HG03457 (cell line): Measurements from ENCODE around the gene ACTR1B.
"Not testable (repeated sequence)": the region's sequence is repeated elsewhere in the genome, so short reads cannot be mapped to it uniquely, and the experiment has no call there.

ENCODE experiments used
- ATAC-seq: cut with Tn5 transposase; IDR thresholded peaks from one replicate; pipeline ENCODE4 v1.9.1; 2021; ENCODE audit warnings: moderate number of reproducible peaks; ENCODE audit not compliant: unreplicated experiment

Gene ACTR1B

DNA sequence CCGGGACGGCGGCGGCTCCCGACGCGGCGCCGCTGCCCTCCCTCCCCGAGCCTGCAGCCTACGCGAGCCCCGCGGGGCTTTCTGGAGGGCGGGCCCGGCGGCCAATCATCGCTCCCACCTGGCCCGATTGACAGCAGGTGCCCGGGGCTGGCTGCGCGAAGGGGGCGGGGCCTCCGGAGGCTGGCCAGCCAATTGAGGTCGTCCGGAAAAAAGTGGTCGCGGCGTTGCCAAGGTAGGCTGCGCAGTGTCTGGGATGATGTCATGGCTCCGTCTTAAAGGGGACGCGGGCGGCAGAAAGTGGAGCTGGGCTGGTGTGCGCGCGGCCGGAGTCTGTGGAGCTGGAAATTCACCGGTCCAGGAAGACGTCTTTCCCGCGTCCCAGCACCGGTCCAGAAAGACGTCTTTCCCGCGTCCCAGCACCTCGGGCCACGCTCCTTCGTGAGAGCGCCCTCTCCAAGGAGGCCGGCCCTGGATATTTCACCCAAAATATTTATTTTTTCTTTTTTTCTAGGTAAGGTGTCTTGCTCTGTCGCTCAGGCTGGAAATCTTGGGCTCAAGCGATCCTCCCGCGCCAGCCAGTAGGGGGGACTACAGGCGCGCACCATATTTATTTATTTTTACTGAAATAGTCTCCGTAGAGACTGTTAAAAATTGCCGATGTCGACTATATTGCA, at the start of gene ACTR1B:
Gene ACTR1B (minus strand): TSS at position 83 of the 674 bp plus-strand sequence. CDS start 154 bp downstream, outside the sequence.
- peak; percentile 80 for ATAC-seq

DNA sequence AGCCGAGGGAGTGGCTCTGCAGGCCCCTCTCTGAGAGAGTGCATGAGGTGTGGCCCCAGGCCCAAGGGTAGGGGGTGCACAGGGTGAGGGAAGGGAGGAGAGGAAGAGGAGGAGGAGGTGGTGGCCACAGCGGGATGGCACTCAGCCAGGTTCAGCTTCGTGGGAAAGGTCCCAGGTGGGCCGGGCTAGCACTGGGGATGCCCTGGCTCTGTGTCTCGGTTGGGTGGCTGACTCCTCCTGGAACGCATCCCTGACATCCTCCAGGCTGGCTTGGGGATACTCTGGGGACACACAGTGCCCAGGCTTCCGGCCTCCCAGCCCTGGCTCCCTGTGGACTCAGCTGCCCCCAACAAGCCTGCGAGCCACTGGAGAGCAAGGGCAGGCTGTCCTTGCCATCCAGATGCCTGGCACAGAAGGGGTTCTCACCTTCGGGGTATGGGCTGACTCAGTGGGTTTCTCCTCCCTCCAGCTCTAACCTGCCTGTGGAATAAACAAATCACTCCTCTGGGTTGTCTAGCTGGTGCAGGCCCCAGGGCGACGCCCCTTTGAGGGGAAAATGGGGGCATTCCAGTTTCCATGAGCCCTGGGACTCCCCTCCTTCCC, 49.0 kb upstream of the ACTR1B start:
- ATAC-seq, result no peak

DNA sequence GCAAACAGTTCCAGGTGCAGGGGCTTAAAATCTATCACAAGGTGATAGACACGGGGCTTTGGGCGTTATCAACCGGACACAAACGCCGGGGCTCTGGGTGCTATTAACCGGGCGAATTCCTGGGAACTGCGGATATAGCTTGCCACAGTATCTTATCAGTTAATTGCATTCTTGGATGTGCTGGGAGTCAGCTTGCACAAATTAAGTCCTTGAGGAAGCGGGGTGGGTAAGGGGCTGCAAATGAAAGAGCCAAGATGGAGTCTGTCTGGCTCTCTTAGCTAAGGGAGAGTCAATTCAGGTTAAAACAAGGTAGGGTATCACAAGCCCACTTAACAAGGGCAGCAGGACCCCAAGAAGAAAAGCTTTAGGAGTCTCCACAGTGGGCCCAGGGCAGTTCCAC, 48.3 kb upstream of the ACTR1B start:
- not testable (repeated sequence) for ATAC-seq

GRCh38 chr2:97711394-97711711, 47.5 kb upstream of the ACTR1B start:
- no peak for ATAC-seq

- no peak for ATAC-seq
Observed at GRCh38 chr2:97708608-97709007, 44.8 kb upstream of the ACTR1B start.

DNA sequence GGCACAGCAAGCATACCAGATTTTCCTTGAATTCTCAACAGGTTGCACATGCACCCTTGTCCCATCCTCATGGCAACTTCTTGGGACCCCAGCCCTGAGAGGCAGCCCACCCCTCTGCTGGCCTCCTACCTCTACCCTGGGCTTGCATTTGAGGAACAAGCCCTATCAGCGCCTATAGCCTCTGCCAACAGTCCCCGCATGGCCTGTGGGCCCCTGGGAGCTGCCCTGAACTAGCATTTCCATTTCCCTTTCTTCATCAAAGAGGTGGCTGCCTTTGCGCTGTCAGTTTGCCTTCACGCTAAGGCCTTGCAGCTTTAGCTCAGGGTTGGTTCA, 44.2 kb upstream of the ACTR1B start:
- no peak for ATAC-seq

GRCh38 chr2:97707362-97708047, 43.7 kb upstream of the ACTR1B start:
- ATAC-seq, result no peak

- no peak for ATAC-seq
Observed at GRCh38 chr2:97706708-97707345, 43.0 kb upstream of the ACTR1B start.

DNA sequence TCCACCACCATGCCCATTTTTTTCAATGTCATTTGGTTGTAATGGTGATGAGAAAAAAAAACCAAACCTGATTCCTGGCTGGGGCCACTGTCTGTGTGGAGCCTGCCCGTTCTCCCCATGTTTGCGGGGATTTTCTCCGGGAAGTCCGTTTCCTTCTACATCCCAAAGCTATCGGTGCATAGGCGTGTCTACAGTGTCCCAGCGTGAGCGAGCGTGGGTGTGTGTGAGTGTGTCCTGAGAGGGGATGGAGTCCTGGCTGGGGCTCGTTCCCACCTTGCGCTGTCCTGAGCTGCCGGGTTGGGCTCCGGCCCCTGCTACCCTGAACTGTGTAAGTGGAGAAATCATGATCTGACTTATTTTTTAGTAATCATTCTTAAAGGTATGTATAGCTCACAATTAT, 42.3 kb upstream of the ACTR1B start:
- ATAC-seq, result no peak

- no peak for ATAC-seq
Observed at GRCh38 chr2:97704989-97705388, 41.1 kb upstream of the ACTR1B start.

DNA sequence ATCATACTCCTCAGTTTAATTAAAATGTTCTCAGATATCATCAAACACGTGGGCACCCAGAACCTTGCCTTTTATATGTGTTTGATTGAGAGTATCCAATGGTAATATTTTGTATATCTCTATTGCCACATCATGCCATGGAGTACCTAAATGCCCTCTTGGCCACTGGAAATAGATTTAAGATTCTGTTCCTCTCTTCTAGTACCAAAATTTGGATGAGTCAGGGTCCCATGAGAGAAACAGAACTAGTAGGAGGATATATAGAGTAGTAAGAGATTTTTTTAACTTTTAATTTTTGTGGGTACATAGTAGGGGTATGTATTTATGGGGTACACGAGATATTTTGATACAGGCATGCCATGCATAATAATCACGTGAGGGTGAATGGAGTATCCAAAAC, 39.9 kb upstream of the ACTR1B start:
- ATAC-seq, result no peak

DNA sequence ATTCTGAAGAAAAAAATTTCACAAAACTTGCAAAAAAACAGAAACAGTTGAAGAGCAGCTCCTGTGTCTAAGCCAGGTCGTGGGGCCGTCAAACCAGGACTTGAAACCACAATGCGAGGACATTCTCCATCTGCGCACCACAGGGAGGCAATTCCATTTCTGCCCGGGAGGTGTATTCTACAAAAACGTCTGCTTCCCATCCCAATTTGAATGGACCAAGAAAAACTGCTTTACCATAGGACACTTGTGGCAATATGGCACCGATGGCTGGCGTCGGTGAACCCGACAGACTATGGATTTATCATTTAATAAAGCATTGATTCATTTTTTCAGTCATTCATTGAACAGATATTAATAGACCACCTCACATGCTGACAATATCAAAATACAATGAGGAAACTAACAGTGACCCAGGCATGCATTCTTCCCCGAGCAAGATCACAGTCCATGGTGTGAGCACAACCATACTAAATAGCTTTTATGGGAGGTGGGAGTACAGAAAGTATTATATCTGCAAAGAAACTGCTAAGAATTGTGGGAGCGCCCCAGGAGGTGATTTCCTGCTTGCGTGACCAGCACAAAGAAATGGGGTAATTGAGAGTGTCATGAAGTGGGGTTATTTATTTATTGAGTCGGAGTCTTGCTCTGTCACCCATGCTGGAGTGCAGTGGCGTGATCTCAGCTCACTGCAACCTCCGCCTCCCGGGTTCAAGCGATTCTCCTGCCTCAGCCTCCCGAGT, 39.1 kb upstream of the ACTR1B start:
- no peak for ATAC-seq

DNA sequence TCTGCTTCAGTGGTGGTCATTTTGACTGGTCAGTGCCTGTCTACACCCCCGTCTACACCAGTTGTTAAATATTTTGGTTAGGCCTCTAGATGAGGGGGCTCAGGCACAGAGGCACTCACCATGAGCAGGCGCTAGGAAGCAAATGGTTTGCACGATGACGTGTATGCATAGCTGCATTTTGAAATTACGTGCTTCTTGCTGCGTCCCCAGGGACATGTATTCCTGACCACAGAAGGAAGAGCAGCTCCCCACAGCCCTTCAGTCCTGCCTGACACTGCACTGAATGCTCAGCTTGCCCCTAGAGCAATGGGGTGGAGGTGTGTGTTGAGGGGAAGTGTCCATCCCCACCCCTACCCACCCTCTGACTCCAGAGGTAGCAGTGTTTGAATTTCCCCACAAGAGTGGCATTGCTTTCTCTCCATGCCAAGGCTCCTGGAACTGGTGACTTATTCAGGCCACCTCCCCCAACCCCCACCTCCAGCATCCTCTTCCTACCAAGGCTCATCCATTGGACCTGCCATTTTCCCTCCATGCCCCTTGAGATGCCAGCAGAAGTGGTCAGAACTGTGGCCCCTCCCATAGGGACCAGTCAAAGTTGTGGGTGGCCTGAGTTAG, 38.1 kb upstream of the ACTR1B start:
- no peak for ATAC-seq

- ATAC-seq, result no peak
Observed at GRCh38 chr2:97701186-97701585, 37.3 kb upstream of the ACTR1B start.

- no peak for ATAC-seq
Observed at GRCh38 chr2:97699765-97700444, 36.1 kb upstream of the ACTR1B start.

DNA sequence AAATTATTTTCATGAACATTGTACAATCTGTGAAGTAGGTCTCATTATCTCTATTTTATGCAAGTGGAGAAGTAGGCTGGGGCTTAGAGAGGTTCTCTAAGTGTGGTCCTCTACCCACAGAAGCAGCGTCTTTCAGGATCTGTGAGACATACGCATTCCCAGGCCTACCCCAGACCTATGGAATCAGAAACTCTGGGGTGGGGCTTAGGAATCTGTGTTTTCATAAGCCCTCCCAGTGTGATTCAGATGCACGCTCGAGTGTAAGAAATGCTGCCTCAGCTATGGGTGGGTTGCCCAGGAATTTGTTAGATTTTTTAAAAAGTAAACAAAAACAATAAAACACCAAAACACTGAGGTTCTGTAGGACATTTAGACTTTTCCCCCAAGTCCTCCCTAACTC, 34.7 kb upstream of the ACTR1B start:
- no peak for ATAC-seq

- ATAC-seq, result no peak
Observed at GRCh38 chr2:97697252-97698235, 33.7 kb upstream of the ACTR1B start.

- ATAC-seq, result no peak
Observed at GRCh38 chr2:97695744-97696143, 31.9 kb upstream of the ACTR1B start.

DNA sequence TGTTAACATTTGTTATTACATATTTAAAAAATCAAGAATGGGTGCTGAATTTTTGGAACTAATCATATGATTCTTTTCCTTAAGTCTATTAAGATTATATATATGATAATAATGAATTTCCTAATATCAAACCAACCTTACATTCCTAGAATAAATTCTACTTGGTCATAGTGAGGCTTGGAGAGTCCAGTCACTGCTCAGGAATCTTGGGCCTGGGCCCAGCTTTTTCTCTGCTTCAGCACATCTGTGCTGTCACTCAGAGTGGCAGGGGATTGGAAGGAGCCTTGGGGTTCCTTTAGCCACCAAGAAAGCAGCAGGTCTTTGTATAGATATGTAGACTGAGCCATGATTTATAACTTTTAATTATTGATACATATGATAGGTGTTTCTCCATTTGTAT, 29.6 kb upstream of the ACTR1B start:
- no peak for ATAC-seq
